ENCODE data around the gene CARMIL3.

Gene CARMIL3

GRCh38 chr14:24115422-24116127 lies 63.8 kb downstream of the CARMIL3 start:
- DNase-seq (ENCODE audit: low read depth, low spot score): no peak

- no peak for DNase-seq (ENCODE audit: low read depth, low spot score)
Measured at GRCh38 chr14:24116128-24116814, 64.5 kb downstream of the CARMIL3 start.

GRCh38 chr14:24117179-24117578 lies 65.4 kb downstream of the CARMIL3 start:
- no peak for DNase-seq (ENCODE audit: low read depth, low spot score)

All from activated CD4-positive, CD25-positive, alpha-beta regulatory T cell treated with anti-CD3 and anti-CD28 coated beads, Interleukin-2, amount 50 U/mL, for 16 hours (primary cell).